Ureter (tissue), 1 donor: ENCODE results near the gene UBE2L6. TPM values are rescaled to one million over a fixed set of nuclear protein-coding genes. Genes with fewer than 3 reads are reported as not detected.

Source experiments
- DNase-seq: peaks from one replicate; pipeline ENCODE4 v3.0.0-alpha.2; 2020; ENCODE audit warnings: low spot score
- total RNA-seq: library from RNA; stranded (reverse); gene quantifications from one replicate; pipeline ENCODE4 v1.2.4, GENCODE V29; 2023
- donor health status: DM: yes; HTN: yes; CAD: no.

UBE2L6 gene
- total RNA-seq, result 83.1 TPM

DNA sequence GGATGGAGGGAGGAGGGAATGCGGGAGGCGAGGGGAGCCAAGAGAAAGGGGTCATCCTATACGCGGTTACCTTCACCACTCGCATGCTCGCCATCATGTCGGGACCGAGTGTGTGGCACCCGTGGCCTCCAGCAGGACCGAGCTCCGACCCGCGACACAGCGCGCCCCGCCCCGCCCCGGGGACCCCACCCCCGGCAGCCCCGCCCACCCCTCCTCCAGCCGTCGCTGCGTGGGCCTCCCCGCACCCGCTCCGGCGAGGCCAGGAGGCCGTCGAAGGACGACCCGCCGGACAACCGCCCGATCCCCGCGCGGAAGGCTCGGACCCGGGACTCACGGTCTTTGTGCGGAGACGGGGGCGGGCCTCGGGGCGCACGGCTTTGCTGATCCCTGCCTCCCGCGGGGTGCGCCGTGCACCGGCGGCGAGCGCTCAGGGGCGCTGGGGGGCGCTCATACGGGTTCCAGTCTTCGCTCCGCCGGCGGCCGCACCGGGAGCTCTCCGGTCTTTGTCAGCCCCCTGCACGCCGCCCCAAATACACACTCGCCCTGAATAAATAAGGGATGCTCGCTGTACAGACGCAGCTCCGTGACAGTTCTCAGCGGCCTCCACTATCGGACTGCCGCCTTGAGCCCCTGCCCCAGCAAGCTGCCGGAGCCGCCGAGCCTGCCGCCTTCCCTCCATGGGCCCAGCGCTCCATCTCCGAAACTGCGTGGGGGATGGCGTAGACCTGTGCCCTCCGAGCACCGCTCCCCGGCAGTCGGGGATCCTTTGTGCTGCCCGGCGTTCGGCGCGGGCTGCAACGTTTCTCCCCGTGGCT lies at the start of gene UBE2L6:
TSS of gene UBE2L6 (minus strand) at position 158 of the 815 bp plus-strand sequence. CDS start at position 97, 61 bp downstream.
- DNase-seq, result peak; percentile 64

DNA sequence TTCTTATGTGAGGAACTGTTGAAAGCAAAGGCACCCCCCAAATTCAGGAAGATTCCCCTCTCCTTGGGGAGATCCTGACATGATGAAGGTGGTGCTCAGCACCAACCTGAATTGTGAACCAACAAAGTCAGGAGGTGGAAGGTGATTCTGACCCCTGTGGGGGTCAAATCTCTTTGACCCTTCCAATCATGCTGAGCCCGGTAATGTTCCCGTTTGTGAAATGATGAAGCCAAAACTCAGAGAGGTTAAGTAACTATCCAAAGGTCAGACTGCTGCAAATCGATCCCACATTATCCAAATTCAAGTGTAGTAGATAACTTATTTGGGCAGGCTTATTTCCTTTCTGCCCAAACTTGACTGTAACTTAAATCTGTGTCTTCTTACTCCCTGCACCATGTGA lies 49.1 kb upstream of the UBE2L6 start:
- no peak for DNase-seq

DNA sequence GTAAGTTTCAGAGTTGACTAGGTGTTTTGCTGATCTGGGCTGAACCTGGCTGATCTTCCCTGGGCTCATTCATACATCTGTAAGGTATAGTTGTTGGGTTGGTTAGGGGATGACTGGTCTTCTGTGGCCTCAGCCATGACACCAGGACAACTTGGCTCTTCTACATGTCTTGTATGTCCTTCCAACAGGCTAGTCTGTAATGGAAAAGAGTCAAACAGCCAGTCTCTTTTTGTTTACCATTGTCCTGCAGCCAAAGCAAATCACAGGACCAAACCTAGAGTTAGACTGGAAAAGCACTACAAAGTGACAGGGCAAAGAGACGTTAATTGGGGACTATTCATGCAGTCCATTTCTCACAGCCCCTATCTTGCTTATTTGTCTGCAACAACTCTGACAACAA lies 47.8 kb upstream of the UBE2L6 start:
- no peak for DNase-seq

DNA sequence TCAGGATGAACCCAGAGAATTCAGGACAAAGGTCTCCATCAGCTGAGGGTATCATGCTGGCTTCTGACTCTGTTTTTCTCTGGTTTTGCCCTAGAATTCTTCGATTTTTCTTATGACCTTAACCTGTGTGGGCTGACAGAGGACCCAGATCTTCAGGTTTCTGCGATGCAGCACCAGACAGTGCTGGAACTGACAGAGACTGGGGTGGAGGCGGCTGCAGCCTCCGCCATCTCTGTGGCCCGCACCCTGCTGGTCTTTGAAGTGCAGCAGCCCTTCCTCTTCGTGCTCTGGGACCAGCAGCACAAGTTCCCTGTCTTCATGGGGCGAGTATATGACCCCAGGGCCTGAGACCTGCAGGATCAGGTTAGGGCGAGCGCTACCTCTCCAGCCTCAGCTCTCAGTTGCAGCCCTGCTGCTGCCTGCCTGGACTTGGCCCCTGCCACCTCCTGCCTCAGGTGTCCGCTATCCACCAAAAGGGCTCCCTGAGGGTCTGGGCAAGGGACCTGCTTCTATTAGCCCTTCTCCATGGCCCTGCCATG lies 46.8 kb upstream of the UBE2L6 start:
- DNase-seq, result no peak

DNA sequence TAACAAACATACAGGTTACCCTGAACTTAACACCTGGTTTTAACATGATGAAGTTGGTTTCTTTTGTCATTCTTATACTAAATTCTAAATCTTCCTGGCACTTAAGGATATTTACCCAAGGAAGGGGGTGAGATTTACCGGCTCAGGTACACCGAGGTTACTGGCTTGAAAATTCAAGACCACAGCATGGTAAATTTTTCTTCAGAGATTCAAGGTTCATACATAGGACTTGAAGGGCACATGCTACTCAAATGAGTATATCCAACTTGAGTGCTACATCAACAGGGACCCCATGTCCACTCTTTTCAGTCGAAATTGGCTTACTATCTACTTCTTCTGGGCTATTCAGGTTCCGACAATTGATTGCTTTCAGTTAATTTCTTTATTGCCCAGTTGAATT lies 42.7 kb upstream of the UBE2L6 start:
- no peak for DNase-seq

DNA sequence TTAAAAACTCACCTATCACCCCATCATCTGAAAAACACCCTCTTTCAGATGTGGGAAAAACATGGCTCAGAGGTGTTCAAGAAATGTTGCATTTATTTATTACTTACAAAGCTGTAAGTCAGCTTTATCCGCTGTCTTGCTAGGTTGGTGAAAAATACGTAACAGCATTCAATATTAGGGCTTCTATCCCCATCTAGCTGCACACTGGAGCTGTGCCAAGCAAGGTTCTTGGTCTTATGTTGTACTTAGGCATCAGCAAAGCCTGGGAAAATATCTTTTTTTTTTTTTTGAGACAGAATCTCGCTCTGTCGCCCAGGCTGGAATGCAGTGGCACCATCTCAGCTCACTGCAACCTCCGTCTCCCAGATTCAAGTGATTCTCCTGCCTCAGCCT lies 37.6 kb upstream of the UBE2L6 start:
- no peak for DNase-seq

DNA sequence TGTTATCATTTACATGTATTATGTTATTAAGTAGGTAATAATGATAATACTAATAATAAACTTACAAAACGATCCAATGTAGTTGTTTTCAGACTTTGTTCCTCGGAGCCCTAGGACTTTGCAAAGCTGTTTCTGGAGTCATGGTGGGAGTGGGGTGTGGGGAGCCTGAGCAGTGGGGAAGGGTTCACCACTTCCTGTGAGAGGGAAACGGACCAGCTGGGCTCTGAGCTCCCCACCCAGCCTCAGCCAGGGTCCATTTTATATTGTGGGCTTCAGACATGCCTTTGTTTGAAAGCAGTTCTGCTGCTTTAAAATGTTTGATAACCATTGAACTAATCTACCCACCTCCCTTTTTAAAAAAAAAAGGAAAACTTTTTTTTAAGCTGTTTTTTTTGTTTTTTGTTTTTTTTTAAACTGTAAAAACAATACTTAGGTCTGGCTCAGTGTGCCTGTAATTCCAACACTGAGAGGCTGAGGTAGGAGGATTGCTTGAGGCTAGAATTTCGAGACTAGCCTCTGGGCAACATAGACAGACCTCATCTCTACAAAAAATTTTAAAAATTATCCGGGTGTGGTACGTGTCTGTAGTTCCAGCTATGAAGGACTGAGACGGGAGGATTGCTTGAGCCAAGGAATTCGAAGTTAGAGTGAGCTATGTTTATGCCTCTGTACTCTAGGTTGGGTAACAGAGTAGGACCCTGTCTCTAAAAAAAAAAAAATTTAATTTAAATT lies 37.0 kb upstream of the UBE2L6 start:
- no peak for DNase-seq

DNA sequence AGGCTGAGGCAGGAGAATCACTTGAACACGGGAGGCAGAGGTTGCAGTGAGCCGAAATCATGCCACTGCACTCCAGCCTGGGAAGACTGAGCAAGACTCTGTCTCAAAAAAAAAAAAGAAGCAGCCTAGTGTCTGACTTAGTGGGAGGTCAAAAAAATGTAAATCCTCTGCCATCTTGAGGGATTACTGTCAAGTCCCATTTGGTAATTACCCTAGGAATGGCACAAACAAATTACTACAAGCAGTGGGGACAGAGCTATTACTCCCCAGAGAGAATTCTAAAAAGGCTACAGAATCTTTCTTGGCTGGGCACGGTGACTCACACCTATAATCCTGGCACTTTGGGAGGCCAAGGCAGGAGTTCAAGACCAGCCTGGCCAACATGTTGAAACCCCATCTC lies 33.8 kb upstream of the UBE2L6 start:
- DNase-seq, result no peak

DNA sequence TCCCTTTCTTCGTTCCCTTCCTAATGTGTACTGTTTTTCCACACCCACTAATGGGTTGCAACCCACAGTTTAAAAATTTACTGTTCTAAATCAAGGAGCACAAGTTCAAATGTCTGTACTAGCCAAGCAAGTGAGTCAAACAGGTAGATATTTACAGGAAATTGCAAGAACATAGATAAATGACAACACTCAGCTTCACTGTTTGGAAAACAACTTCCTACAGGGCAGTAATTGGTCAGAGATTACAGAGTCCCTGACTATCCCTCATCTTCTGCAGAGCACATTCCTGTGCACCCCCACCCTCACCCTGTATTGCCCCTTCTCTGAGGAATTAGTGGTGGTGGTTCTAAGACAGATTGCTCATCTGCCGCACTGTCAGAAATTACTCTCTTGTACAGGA lies 31.9 kb upstream of the UBE2L6 start:
- no peak for DNase-seq

DNA sequence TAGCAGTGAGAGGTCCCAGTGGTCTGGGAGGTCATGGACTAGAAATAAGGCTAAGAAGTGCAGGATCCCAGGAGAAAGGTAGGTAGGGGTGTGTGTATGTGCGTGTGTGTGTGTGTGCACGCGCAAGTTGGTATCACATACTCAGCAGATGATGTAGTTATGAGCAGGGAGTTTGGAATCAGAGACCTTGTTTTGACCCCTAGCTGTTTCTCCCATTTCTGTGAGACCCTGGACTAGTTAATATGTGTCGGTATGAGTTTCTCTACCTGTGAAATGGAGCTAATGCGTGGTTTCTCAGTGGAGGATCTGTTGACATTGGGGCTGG lies 31.3 kb upstream of the UBE2L6 start:
- DNase-seq, result no peak

DNA sequence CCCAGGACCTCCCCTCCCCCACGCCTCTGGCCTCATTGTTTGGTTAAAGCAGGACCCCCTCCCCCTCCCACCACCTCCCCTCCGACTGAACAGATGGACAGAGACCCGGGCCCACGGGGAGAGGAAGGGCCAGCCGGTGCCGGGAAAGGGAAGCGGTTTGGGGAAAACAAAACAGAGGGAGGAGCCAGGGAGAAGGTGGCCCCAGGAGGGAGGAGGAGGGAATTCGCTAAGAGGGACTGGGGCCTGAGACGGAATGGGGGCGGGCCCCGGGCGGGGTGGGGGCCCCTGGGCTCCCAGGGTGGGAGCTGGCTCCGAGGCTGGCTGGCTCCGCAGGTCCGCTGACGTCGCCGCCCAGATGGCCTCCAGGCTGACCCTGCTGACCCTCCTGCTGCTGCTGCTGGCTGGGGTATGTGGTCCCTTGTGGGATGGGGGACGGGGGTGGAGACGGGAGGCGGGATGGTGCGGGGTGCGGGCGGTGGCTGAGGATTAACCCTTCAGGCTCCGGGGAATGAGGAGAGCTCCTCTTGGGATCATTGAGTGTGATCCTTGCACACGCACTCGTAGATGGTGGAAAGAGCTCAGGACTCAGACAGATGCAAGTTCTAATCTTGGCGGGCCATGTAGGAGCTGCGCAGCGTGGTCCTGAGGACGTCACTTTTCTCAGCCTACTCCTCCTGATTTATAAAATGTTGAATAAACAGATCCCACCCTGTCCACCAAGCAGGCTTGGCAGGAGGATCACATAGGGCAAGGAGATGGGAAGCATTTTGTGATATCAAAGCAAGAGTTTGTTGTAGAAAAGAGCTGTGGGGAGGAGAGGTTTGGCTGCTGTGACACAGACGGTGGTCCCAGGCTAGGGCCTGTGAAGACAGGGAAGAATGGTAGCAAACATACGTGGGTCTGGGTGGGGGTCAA lies 30.7 kb upstream of the UBE2L6 start:
- DNase-seq, result peak; percentile 80

DNA sequence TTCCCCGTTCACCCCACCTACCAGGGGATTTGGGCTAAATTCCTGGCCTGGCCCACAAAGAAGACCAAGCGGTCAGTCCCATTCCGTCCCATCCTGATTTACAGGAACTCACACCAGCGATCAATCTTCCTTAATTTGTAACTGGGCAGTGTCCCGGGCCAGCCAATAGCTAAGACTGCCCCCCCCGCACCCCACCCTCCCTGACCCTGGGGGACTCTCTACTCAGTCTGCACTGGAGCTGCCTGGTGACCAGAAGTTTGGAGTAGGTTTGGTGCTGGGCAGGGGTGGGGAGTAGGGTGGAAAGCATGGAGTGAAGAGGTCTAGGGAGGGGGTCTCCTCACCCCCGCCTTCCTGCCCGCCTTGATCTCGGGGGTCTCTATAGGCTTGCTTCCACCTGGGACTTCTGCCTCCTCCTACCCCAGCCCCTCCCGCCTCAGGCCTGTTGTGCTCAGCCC lies 30.0 kb upstream of the UBE2L6 start, which contains the start of gene SERPING1:
TSS of gene SERPING1 (plus strand) at position 225 of the 455 bp plus-strand sequence. CDS start 586 bp downstream, outside the sequence.
- DNase-seq, result peak; percentile 73

DNA sequence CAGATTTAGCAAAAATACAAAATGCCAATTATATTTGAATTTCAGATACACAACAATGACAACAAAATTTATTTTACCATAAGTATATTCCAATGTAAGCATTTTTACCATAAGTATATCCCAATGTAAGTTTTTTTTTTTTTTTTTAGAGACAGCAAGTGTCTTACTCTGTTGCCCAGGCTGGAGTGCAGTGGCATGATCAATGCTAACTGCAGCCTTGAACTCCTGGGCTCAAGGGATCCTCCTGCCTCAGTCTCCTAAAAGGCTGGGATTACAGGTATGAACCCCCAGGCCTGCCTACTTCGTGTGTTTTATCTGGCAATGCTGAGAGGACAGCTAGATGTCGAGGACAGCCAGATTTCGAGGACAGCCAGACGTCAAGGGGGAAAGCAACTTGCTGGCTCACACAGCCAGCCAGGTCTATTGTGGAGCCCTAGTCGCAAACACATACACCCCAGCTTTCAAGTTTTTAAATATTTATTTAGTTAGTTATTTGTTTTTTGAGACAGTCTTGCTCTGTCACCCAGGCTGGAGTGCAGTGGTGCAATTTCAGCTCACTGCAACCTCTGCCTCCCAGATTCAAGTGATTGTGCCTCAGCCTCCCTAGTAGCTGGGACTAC lies 28.9 kb upstream of the UBE2L6 start:
- no peak for DNase-seq

DNA sequence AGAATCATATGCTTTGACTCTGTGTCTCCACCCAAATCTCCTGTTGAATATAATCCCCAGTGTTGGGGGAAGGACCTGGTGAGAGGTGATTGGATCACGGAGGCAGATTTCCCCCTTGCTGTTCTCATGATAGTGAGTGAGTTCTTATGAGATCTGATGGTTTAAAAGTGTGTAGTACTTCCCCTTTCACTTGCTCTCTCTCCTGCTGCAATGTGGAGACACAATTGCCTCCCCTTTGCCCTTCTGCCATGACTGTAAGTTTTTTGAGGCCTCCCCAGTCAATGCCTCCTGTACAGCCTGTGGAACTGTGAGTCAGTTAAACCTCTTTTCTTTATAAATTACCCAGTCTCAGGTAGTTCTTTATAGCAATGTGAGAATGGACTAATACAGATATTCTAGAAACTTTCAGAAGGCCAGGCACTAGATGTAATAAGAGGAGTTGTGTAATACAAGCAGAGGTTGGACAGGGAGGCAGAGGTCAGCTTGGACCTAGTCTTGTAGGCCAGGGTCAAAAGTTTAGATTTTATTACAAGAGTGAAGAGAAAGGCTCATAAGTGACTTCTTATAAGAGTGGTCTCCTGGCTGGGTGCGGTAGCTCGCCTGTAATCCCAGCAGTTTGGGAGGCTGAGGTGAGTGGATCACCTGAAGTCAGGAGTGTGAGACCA lies 20.7 kb upstream of the UBE2L6 start:
- no peak for DNase-seq

DNA sequence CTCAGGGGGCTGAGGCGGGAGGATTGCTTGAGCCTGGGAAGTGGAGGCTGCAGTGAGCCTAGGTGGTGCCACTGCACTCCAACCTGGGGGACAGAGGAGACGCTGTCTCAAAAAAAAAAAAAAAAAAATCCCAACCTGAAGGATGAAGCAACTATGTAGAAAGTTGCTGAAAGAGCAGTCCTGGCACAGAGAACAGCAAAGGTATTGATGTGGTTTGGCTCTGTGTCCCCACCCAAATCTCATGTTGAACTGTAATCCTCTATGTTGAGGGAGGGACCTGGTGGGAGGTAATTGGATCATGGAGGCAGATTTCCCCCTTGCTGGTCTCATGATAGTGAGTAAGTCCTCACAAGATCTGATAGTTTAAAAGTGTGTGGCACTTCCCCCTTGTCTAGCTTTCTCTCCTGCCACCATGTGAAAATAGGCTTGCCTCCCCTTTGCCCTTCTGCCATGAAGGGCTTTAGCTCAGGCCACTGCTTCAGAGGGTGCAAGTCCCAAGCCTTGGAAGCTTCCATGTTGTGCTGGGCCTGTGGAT lies 19.3 kb upstream of the UBE2L6 start:
- DNase-seq, result no peak

DNA sequence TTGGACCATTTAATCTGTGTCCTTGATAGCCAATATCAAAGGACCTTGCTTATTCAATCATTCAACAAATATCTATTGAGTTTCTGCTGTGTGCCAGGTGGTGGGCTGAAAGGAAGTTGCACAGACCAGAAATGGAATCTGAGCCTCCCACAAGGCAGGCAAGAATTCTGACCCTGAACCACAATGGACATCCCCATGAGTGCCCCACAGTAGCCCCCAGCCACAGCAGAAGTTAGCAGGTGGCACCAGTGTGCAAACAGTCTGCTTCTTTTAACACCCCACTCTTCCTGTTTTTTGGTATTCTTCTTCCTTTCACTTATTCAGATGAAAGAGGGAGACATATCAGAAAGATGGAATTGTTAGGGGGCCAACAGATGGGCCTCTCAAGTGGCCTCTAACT lies 17.8 kb upstream of the UBE2L6 start:
- DNase-seq, result no peak

DNA sequence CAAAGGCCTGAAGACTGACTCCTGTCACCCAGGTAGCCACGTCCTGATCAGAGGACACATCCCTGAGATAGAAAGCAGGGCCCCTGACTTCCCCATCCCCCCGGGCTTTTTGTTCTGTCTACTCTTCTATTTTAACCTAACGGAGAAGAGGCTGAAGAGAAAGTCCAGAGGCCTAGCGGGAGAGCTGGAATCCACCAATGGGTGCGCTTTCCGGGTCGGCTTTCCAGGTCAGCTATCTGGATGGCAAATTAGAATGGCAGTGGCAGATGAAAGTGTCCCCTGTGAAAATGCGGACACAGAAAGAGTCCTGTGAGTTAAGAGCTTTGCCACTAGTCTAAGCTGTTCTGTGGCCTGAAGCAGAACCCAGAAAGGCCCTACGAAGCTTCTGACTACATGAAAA lies 16.9 kb upstream of the UBE2L6 start:
- DNase-seq, result no peak

DNA sequence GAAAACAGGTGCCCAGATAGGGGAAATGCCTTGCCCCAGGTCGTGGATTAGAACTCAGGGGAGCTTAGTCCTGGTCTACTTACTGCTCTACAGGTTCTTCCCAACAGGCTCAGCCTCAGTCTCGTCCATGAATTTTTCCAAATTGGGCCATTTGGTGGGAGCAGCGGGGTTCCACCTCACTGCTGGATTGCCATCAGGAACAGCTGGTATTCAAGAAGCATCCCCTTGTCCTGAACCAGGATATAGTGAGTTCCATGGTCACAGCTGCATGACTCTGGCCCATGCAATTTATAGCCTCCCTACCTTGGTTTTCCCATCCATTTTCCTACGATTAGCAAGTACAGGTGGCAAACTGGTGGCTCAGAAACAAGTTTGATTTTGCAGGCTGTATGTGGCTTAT lies 6.6 kb upstream of the UBE2L6 start:
- DNase-seq, result no peak

DNA sequence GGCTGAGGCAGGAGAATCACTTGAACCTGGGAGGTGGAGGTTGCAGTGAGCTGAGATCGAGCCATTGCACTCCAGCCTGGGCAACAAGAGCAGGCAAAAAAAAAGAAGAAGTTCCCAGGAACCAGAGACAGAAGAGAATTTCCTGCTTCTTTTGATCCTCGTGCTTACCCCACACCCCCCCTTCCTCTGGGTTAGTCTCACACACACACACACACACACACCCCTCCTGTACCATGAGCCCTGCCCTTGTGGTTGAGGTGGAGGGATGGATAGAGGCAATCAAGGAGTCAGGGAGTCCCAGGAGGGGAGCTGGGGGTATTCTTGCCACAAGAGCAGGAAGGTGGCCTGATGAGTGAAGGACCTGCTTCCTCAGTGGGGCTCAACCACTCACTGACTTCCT lies 4.1 kb upstream of the UBE2L6 start:
- DNase-seq, result no peak

DNA sequence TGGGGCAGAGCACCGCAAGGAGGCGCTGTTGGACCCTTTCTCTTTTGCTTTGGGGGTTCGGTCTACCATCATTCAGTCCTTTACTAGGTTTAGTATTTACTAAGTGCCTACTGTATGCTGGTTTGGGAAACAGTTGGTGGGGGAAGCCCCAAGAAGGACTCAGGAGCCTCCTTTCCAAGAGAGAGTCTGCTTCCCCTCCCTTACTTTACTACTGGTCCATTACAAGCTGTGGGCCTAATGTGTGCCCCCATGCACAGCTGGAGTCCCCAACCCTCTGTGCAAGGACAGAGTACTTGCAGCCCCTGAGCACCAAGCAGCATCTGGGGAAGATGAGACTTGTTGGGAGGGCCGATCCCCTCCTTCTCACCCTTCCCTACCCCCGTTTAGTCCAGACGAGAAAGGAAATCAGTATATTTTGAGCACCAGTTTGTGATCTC lies 876 bp upstream of the UBE2L6 start:
- peak; percentile 88 for DNase-seq
